AML-193 (cell line): Measurements from ENCODE around the gene TCF19.

Experiments used
- DNase-seq, 2 experiments: peaks; one replicate each; lab custom pipeline; 2025; lab: John Stamatoyannopoulos, UW

Gene TCF19

GRCh38 chr6:31158140-31158862 lies at the start of gene TCF19:
TCF19 (plus strand) TSS chr6:31158589; CDS start chr6:31159470, 881 bp downstream.
- peak; percentile 100 for DNase-seq

GRCh38 chr6:31110825-31111582 lies 47.4 kb upstream of the TCF19 start:
- DNase-seq = no peak

- no peak for DNase-seq
Observed at GRCh38 chr6:31111712-31112111, 46.7 kb upstream of the TCF19 start.

GRCh38 chr6:31112478-31112877 lies 45.9 kb upstream of the TCF19 start, which contains the start of gene C6orf15:
C6orf15 (minus strand) TSS chr6:31112575; CDS start chr6:31112555, 20 bp downstream.
- no peak for DNase-seq

- DNase-seq = no peak
Observed at GRCh38 chr6:31113861-31114540, 44.4 kb upstream of the TCF19 start.

- DNase-seq = no peak
Observed at GRCh38 chr6:31114541-31114878, 43.9 kb upstream of the TCF19 start, which contains the start of gene PSORS1C1. PSORS1C1 (plus strand) TSS chr6:31114800; CDS start chr6:31129633, 14,833 bp downstream.

GRCh38 chr6:31114970-31115849 lies 43.2 kb upstream of the TCF19 start:
- peak in 1 of 2 experiments; percentile 6 for DNase-seq

- no peak for DNase-seq
Observed at GRCh38 chr6:31115941-31116560, 42.3 kb upstream of the TCF19 start.

GRCh38 chr6:31116661-31117385 lies 41.6 kb upstream of the TCF19 start:
- no peak for DNase-seq

GRCh38 chr6:31118178-31118577 lies 40.2 kb upstream of the TCF19 start:
- no peak for DNase-seq

GRCh38 chr6:31120151-31120915 lies 38.1 kb upstream of the TCF19 start, which contains the start of gene CDSN:
CDSN (minus strand) TSS chr6:31120446; CDS start chr6:31120419, 27 bp downstream.
- DNase-seq = no peak

- no peak for DNase-seq
Observed at GRCh38 chr6:31121131-31121790, 37.1 kb upstream of the TCF19 start.

- no peak for DNase-seq
Observed at GRCh38 chr6:31122791-31123706, 35.3 kb upstream of the TCF19 start.

GRCh38 chr6:31125162-31125561 lies 33.2 kb upstream of the TCF19 start:
- DNase-seq = no peak

GRCh38 chr6:31125586-31126363 lies 32.6 kb upstream of the TCF19 start:
- DNase-seq = no peak

- DNase-seq = no peak
Observed at GRCh38 chr6:31126396-31127175, 31.8 kb upstream of the TCF19 start.
